Measurements from ENCODE around the gene CPNE5. TPM values are rescaled to one million over a fixed set of nuclear protein-coding genes. Genes with fewer than 3 reads are reported as not detected.

The CPNE5 gene
- total and polyA plus RNA-seq, 9 of the 15 experiments (the other 6 are each of a cell fraction or from before 2014, with no cell fraction given): 0.14 to 1.0 (median 0.46) TPM; not detected in 2

GRCh38 chr6:36745836-36746235, 93.4 kb downstream of the CPNE5 start (continued):
- TF ChIP-seq ATF3 (IDR thresholded peaks at IDR 0.05) (peak; percentile 50), ATF3 (CRISPR knock-in tag; conservative IDR thresholded peaks at IDR 0.05) (no peak), PTBP1 (IDR thresholded peaks at IDR 0.05; ENCODE audit: low read depth, low read length) (no peak), HNRNPL (IDR thresholded peaks at IDR 0.05; ENCODE audit: low read depth, low read length) (no peak), ZNF239 (CRISPR knock-in tag; IDR thresholded peaks at IDR 0.05) (no peak), IRF2 (CRISPR knock-in tag; IDR thresholded peaks at IDR 0.05) (no peak), CREM (IDR thresholded peaks at IDR 0.05; ENCODE audit: low read depth) (peak; percentile 76), ATF1 (CRISPR knock-in tag; IDR thresholded peaks at IDR 0.05) (no peak), ATF1 (tag; IDR thresholded peaks at IDR 0.05) (peak; percentile 41; the same call in 1 of the 2 replicates), KAT2B (IDR thresholded peaks at IDR 0.05; ENCODE audit: low read depth, low read length) (no peak), ZNF274 (IDR thresholded peaks at IDR 0.05; ENCODE audit: borderline replicate concordance, low read depth, low read length) (no peak), ATF6 (CRISPR knock-in tag; IDR thresholded peaks at IDR 0.05) (no peak), ETV6 (IDR thresholded peaks at IDR 0.05; ENCODE audit: borderline replicate concordance in 1 of 2, low read depth in 2 of 2, low read length in 1 of 2) (no peak), ETV6 (CRISPR knock-in tag; IDR thresholded peaks at IDR 0.05; ENCODE audit: borderline replicate concordance) (no peak), IFI16 (CRISPR knock-in tag; IDR thresholded peaks at IDR 0.05) (no peak), CREB1 (IDR thresholded peaks at IDR 0.05) (peak; percentile 56), CREB1 (CRISPR knock-in tag; IDR thresholded peaks at IDR 0.05) (peak; percentile 50; the same call in 1 of the 2 replicates), MEF2D (tag; conservative IDR thresholded peaks at IDR 0.05; ENCODE audit: low read depth) (no peak)
- TF ChIP-seq, protein P1, sequence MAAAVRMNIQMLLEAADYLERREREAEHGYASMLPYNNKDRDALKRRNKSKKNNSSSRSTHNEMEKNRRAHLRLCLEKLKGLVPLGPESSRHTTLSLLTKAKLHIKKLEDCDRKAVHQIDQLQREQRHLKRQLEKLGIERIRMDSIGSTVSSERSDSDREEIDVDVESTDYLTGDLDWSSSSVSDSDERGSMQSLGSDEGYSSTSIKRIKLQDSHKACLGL (CRISPR knock-in tag; IDR thresholded peaks at IDR 0.05; ENCODE audit: borderline replicate concordance, poor library complexity, severe bottlenecking): no peak
